ENCODE results near the gene RBM47.

DNA sequence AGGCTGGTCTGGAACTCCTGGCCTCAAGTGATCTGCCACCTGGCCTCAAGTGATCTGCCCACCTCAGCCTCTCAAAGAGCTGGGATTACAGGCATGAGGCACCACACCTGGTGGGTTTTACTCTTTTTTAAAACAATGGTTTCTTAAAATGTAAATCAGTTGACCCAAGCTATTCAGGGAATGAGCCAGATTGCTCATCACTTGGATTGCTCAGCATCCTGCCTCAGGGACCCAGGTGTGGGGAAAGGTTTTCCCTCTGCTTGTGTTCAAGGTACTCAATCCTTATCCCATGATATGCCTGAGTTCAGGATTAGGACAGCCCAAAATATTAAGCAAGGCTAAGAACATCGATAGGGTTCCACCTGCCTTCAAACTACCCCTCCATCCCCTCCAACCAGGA is 227.1 kb downstream of the RBM47 start:
- TF ChIP-seq CTCF (conservative IDR thresholded peaks at IDR 0.05; ENCODE audit: low read depth, low read length): no peak
- TF ChIP-seq RAD21 (IDR thresholded peaks at IDR 0.05; ENCODE audit: low read length): no peak
- TF ChIP-seq MXI1 (IDR thresholded peaks at IDR 0.05; ENCODE audit: borderline replicate concordance, low read depth, low read length): no peak
- TF ChIP-seq CEBPB (IDR thresholded peaks at IDR 0.05; ENCODE audit: low read depth, low read length): no peak
- TF ChIP-seq MAFK (IDR thresholded peaks at IDR 0.05; ENCODE audit: low read depth, low read length): no peak
